Keratinocyte (primary cell): ENCODE results near the gene HIPK4. TPM values are rescaled to one million over a fixed set of nuclear protein-coding genes. Genes with fewer than 3 reads are reported as not detected.

Experiments
- DNase-seq: peaks from one replicate; pipeline ENCODE4 v3.0.0-alpha.2; 2011; ENCODE audit warnings: low read depth, missing footprints, low spot score
- FAIRE-seq: peaks from 2 replicates; lab custom pipeline; 2011; peaks lifted over from hg19 to GRCh38; lab: Jason Lieb, UNC
- H2AFZ ChIP-seq: 2 replicates; pipeline ENCODE4 v1.6.0; 2012; ENCODE audit warnings: low read length, control low read depth, inconsistent platforms; ENCODE audit not compliant: control insufficient read depth
- H3K27ac ChIP-seq: 2 replicates; pipeline ENCODE4 v1.5.1; 2011; ENCODE audit warnings: low read length; ENCODE audit not compliant: control insufficient read depth, insufficient read depth
- H3K27me3 ChIP-seq: 3 replicates; pipeline ENCODE4 v1.6.0; 2011; ENCODE audit warnings: low read length; ENCODE audit not compliant: control insufficient read depth, insufficient read depth; ENCODE audit errors: extremely low read depth
- H3K36me3 ChIP-seq, 2 experiments: 2 replicates in 1 of 2; 3 replicates in 1 of 2; pipeline ENCODE4 v1.5.1; 2011; ENCODE audit warnings: low read length in 2 of 2, mild to moderate bottlenecking in 1 of 2; ENCODE audit not compliant: control insufficient read depth in 2 of 2, insufficient read depth in 2 of 2; ENCODE audit errors: extremely low read depth in 1 of 2
- H3K4me1 ChIP-seq: 3 replicates; pipeline ENCODE4 v1.5.1; 2011; ENCODE audit warnings: low read length; ENCODE audit not compliant: control insufficient read depth, insufficient read depth; ENCODE audit errors: extremely low read depth
- H3K4me2 ChIP-seq: 3 replicates; pipeline ENCODE4 v1.6.0; 2011; ENCODE audit warnings: low read depth, low read length; ENCODE audit not compliant: control insufficient read depth, insufficient read depth; ENCODE audit errors: extremely low read depth
- H3K4me3 ChIP-seq, 3 experiments: fragments of 200-600 bp in 1 of 3; sonication (generic) in 1 of 3; 2 replicates in 2 of 3; 3 replicates in 1 of 3; pipeline ENCODE4 v1.5.1; 2011 to 2016; ENCODE audit warnings: low read length in 3 of 3, mild to moderate bottlenecking in 3 of 3, control low read depth in 2 of 3, inconsistent platforms in 1 of 3, low read depth in 1 of 3, mixed read lengths in 1 of 3, mixed run types in 1 of 3, moderate library complexity in 1 of 3; ENCODE audit not compliant: control insufficient read depth in 2 of 3, insufficient read depth in 2 of 3; ENCODE audit errors: extremely low read depth in 1 of 3
- H3K79me2 ChIP-seq: 2 replicates; pipeline ENCODE4 v1.6.0; 2012; ENCODE audit warnings: low read length; ENCODE audit not compliant: control insufficient read depth, insufficient read depth
- H3K9ac ChIP-seq: 3 replicates; pipeline ENCODE4 v1.6.0; 2011; ENCODE audit warnings: low read length; ENCODE audit not compliant: control insufficient read depth, insufficient read depth; ENCODE audit errors: extremely low read depth
- H3K9me1 ChIP-seq: 3 replicates; pipeline ENCODE4 v1.6.0; 2011; ENCODE audit warnings: low read length; ENCODE audit not compliant: control insufficient read depth, insufficient read depth; ENCODE audit errors: extremely low read depth
- H3K9me3 ChIP-seq: 2 replicates; pipeline ENCODE4 v1.5.1; 2012; ENCODE audit warnings: low read depth, low read length; ENCODE audit not compliant: control insufficient read depth
- H4K20me1 ChIP-seq: 3 replicates; pipeline ENCODE4 v1.6.0; 2011; ENCODE audit warnings: low read length; ENCODE audit not compliant: control insufficient read depth, insufficient read depth; ENCODE audit errors: extremely low read depth
- EZH2 ChIP-seq: IDR thresholded peaks from one replicate; pipeline ENCODE4 v1.6.1; 2012; ENCODE audit warnings: inconsistent platforms, mild to moderate bottlenecking, low read length, moderate library complexity
- dilution Hi-C: fragments of 300-500 bp; cut with MboI; formaldehyde crosslinking; loops from one replicate; pipeline ENCODE4 v1.7.0; 2020; ENCODE audit warnings: low sequenced_read_pairs; ENCODE audit not compliant: extremely low pct_ligation_motif_present
- polyA plus RNA-seq, 5 experiments: library from polyadenylated mRNA; depleted of rRNA in 3 of 5; stranded (reverse) in 3 of 5; stranded (forward) in 1 of 5; unstranded in 1 of 5; fragments of >200 nt; gene quantifications; 1 replicate in 1 of 5; 2 replicates in 3 of 5; 3 replicates in 1 of 5; pipeline versions ENCODE4 v1.2.1 to v1.2.3, GENCODE V29; 2011 to 2012; ENCODE audit warnings: missing spikeins in 2 of 5, low read depth in 1 of 5, low replicate concordance in 1 of 5
- TF ChIP-seq, protein P1 (sequence below), 3 experiments: IDR thresholded peaks in 1 of 3; conservative IDR thresholded peaks in 1 of 3; optimal IDR thresholded peaks in 1 of 3; 2 replicates in 2 of 3; 3 replicates in 1 of 3; pipeline versions ENCODE3 to v1.5.1; 2011; ENCODE audit warnings: low read length in 3 of 3, mild to moderate bottlenecking in 3 of 3, moderate library complexity in 2 of 3, control low read depth in 1 of 3, inconsistent platforms in 1 of 3; ENCODE audit not compliant: insufficient read depth in 2 of 3; ENCODE audit errors: extremely low read depth in 1 of 3

HIPK4 gene
- polyA plus RNA-seq, 1 donor (not counting 4 experiments of a cell fraction or from before 2014, with no cell fraction given): 0.03 TPM

GRCh38 chr19:40387155-40387554 lies 2.8 kb downstream of the HIPK4 start:
- dilution Hi-C loops: no loop called here
- H4K20me1 ChIP-seq: no peaks in the 10 kb centered on the region
- H3K4me1 ChIP-seq: peaks cover 2% of the 10 kb centered on the region
- H3K4me3 ChIP-seq: no peak overlapping the region
- TF ChIP-seq, protein P1, sequence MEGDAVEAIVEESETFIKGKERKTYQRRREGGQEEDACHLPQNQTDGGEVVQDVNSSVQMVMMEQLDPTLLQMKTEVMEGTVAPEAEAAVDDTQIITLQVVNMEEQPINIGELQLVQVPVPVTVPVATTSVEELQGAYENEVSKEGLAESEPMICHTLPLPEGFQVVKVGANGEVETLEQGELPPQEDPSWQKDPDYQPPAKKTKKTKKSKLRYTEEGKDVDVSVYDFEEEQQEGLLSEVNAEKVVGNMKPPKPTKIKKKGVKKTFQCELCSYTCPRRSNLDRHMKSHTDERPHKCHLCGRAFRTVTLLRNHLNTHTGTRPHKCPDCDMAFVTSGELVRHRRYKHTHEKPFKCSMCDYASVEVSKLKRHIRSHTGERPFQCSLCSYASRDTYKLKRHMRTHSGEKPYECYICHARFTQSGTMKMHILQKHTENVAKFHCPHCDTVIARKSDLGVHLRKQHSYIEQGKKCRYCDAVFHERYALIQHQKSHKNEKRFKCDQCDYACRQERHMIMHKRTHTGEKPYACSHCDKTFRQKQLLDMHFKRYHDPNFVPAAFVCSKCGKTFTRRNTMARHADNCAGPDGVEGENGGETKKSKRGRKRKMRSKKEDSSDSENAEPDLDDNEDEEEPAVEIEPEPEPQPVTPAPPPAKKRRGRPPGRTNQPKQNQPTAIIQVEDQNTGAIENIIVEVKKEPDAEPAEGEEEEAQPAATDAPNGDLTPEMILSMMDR (optimal IDR thresholded peaks at IDR 0.05 in 1 of 3, IDR thresholded peaks at IDR 0.05 in 1 of 3, conservative IDR thresholded peaks at IDR 0.05 in 1 of 3; ENCODE audit: extremely low read depth in 1 of 3, insufficient read depth in 2 of 3, low read length in 3 of 3): no peak
- no peak for TF ChIP-seq EZH2
- no peaks in the 10 kb centered on the region for H3K79me2 ChIP-seq
- H3K27me3 ChIP-seq: no peaks in the 10 kb centered on the region
- no peak for FAIRE-seq
- no peak overlapping the region for H3K27ac ChIP-seq
- H3K9me3 ChIP-seq: no peaks in the 10 kb centered on the region
- no peak overlapping the region for H3K9ac ChIP-seq
- H2AFZ ChIP-seq: no peak overlapping the region
- no peaks in the 10 kb centered on the region for H3K9me1 ChIP-seq
- H3K36me3 ChIP-seq: no peaks in the 10 kb centered on the region
- no peak overlapping the region for H3K4me2 ChIP-seq
- no peak for DNase-seq

DNA sequence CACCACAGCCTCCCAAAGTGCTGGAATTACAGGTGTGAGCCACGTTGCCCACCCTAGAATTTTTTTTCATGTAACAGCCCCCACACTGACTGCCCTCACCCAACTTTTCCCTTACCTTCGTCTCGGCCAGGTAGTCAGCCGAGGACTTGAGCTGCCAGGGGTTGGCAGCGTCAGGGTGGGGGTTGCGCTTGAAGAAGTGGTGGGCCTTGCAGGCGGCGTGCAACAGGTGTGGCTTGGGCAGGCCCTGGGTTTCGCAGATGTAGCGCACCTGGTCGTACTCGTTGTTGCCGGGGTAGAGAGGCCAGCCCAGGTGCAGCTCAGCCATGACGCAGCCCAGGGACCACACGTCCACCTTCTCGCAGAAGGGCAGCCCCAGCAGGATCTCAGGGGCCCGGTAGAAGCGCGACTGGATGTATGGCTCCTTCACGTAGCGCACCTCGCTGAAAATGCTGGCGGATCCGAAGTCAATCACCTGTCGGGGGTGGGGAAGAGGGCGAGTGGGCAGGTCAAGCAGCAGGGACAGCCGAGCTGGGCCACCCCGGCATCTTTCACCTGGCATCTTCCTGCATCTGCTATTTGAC lies 6.2 kb downstream of the HIPK4 start:
- no peaks in the 10 kb centered on the region for H3K9me3 ChIP-seq
- H2AFZ ChIP-seq: no peak overlapping the region
- TF ChIP-seq, protein P1 (optimal IDR thresholded peaks at IDR 0.05 in 1 of 3, IDR thresholded peaks at IDR 0.05 in 1 of 3, conservative IDR thresholded peaks at IDR 0.05 in 1 of 3; ENCODE audit: extremely low read depth in 1 of 3, insufficient read depth in 2 of 3, low read length in 3 of 3): no peak
- H3K27me3 ChIP-seq: no peaks in the 10 kb centered on the region
- H3K4me3 ChIP-seq: no peak overlapping the region
- H3K36me3 ChIP-seq: peaks cover 0 to 2% of the 10 kb centered on the region in 2 experiments
- DNase-seq: no peak
- no peaks in the 10 kb centered on the region for H4K20me1 ChIP-seq
- no peaks in the 10 kb centered on the region for H3K79me2 ChIP-seq
- peaks cover 2% of the 10 kb centered on the region for H3K4me1 ChIP-seq
- dilution Hi-C loops: no loop called here
- no peak overlapping the region for H3K27ac ChIP-seq
- no peak overlapping the region for H3K4me2 ChIP-seq
- no peaks in the 10 kb centered on the region for H3K9me1 ChIP-seq
- no peak for FAIRE-seq
- H3K9ac ChIP-seq: no peak overlapping the region
